Daoy (cell line): Measurements from ENCODE around the gene MAVS. TPM values are rescaled to one million over a fixed set of nuclear protein-coding genes. Genes with fewer than 3 reads are reported as not detected.
"Not testable (repeated sequence)": the region's sequence is repeated elsewhere in the genome, so short reads cannot be mapped to it uniquely, and the experiment has no call there.

Experiments
- DNase-seq: peaks from one replicate; pipeline ENCODE4 v3.0.0-alpha.2; 2015; ENCODE audit warnings: low read depth
- total RNA-seq: library from RNA; depleted of rRNA; stranded (reverse); fragments of >200 nt; shearing (Covaris generic); gene quantifications from 2 replicates; pipeline ENCODE4 v1.2.3, GENCODE V29; 2014

MAVS gene
- total RNA-seq, 1 experiment from 2014 or later, result 11.5 TPM

- DNase-seq, result peak; percentile 33
Measured at GRCh38 chr20:3887876-3888620, 41.4 kb downstream of the MAVS start.

DNA sequence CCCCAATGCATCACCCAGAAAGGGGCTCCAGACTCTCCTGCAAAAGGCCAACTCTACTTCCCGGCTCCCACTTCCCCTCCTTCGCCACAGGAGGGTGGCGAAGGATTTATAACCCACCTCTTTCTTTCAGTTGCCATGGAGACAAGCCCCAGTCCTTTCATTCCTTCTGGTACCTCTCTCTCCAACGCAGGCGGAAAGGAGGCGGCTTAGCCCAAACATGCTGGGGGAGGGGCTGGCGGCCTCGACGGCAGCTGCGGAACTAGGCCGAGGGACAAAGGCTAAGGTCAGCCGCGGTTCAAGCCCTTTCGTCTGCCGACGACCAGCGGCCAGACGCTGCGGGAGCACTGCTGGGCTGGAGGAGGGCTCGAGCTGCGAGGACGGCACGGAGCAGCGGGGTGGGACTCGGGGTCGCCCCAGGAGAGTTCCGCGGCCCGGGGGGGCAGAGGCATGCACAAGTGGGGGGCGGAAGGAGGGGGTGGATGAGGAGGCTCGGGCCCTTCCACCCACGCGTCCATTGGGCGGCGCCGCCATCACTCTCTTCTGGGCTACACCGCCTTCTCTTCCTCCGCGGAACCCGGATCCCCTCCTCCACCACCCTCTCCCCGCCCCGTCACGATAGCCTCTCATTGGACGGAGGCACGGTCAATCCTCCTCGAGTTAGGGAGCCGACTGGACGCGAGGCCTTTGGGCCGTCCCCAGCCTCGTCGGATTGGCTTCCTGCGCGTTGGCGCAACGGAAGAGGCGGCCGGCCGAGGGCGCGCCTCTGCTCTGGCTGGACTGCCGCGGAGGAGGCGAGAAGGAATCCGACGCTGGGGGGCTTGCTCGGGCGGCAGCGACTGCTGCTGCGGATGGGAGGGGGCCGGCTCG, 42.2 kb downstream of the MAVS start, which contains the start of gene PANK2:
Gene PANK2 (plus strand): TSS at position 766 of the 867 bp plus-strand sequence.
- peak; percentile 99 for DNase-seq

- DNase-seq, result peak; percentile 34
Measured at GRCh38 chr20:3889489-3890397, 43.1 kb downstream of the MAVS start.

DNA sequence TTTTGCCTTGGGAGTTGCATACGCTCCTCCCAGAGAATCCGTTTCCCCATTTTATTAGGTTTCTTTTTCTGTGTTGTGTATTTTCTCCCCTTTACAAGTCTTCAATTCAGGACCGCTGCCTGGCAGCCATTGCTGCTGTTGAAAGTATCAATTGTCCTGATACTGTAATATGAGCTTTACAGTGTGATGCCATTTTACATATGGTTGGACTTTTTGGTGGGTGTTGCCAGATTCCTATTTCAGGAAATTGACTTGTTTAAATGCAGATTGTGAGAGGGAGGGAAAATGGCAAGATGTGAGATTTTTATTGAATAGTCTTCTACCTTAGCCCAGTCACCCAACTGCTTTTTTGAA, 43.7 kb downstream of the MAVS start:
- no peak for DNase-seq

DNA sequence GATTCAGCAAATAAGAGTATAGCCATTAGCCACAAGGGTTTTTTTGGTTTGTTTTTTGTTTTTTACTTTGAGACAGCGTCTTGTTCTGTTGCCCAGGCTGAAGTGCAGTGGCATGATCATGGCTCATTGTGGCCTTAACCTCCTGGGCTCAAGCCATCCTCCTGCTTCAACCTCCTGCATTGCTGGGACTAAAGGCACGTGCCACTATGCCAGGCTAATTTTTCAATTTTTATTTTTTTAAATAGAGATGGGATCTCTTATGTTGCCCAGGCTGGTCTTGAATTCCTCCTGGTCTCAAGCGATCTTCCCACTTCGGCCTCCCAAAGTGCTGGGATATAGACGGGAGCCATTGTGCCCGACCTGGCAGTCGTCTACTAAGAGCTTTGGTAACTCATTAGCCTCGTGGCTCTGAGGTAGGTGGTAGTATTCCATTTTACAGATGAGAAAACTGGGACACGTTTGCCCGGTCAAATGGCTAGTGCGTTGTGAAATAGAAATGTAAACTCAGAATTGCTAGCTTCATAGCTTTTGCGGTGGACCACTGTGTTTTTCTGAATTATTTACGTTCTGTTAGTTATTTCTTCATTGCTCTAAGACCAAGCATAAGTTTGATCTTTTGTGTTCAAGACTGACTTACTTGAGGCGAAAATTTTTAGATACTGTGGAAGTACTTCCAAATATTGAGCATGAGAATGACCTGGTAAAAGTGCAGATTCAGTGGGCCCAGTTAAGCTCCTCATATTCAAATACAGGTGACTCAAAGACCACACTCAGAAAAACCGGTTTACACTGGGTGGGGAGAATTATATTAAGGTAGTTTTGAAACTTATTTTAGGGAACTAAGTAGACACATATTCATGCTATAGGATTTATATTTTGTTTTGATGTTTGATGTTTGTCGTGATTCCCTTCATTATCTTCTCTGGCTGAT, 44.6 kb downstream of the MAVS start:
- no peak for DNase-seq

DNA sequence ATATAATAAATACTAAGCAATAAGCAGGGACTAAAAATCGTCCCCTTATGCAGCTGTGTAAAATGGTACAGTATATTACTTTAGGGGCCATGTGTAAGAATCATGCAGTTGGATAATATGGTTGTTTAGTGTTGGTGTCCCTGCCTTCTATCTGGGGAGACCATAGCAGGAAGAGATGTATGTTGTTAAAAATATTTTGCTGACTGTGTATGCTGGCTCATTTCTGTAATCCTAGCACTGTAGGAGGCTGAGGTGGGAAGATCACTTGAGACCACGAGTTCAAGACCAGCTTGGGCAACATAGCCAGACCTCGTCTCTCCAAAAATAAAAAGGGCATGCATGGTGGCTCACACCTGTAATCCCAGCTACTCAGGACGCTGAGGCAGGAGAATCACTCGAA, 48.2 kb downstream of the MAVS start:
- no peak for DNase-seq

DNA sequence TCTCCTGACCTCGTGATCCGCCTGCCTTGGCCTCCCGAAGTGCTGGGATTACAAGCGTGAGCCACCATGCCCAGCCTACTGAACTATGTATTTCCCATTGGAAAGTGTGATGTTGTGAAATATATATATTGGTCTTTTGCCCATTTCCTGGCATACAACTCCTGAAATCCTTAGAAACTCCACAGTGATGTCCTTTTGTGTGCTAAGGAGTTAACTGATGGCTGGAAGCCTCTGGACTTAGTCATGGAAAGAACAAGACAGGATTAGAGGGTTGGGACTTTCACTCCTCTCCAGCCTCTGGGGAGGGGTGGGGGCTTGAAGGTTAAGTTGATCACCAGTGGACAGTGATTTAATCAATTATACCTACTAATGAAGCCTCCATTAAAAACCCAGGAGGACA, 49.7 kb downstream of the MAVS start:
- no peak for DNase-seq

GRCh38 chr20:3896853-3897583, 50.4 kb downstream of the MAVS start:
- DNase-seq, result no peak

DNA sequence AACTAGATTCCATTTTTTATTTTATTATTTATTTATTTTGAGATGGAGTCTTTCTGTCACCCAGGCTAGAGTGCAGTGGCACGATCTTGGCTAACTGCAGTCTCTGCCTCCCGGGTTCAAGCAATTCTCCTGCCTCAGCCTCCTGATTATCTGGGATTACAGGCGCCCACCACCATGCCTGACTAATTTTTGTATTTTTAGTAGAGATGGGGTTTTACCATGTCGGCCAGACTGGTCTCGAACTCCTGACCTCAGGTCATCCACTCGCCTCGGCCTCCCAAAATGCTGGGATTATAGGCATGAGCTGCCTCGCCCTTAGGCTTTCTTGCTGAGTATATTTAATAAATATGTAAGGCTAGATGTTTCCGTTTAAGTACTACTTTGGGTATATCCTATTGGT, 51.5 kb downstream of the MAVS start:
- DNase-seq, result not testable (repeated sequence)

DNA sequence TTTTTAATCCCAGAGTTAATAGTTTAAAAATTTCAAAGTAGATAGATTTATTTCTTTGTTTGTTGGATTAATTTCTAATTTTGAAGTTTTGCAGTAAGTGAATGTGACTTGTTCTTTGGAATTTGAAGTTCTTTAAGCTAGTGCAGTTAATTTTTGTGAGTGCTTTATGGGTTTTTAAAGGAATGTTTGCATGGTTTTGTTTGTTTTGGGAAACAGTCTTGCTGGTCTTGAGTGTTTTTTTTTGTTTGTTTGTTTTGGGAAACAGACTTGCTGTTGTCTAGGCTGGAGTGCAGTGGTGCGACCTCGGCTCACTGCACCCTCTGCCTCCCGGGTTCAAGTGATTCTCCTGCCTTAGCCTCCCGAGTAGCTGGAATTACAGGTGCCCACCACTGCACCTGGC, 52.0 kb downstream of the MAVS start:
- no peak for DNase-seq

GRCh38 chr20:3900187-3900604, 53.6 kb downstream of the MAVS start:
- no peak for DNase-seq

DNA sequence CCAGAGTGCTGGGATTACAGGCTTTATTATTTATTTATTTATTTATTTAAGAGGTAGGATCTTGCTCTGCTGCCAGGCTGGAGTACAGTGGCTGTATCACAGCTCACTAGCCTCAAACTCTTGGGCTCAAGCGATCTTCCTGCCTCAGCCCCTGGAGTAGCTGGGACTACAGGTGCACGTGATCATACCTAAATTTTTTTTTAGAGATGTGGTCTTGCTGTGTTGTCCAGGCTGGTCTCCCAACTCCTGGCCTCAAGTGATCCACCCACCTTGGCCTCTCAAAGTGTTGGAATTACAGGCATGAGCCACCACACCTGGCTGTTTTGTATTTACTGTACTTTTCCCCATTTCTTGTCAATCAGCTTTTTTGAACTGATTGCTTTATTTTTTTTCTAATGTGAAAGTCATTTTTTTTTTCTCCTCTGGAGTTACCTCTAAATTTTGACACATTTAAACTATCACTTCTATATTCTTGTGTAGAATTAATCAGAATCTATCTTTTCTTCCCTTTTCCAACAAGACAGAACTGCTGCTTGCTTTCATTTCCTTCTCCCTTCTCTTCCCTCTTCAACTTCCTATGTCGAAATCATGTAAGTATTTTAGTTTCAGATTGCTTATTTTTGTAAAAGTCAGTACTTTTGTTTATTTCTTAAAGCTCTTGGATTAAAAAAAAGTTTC, 54.5 kb downstream of the MAVS start:
- DNase-seq, result no peak

GRCh38 chr20:3901706-3902440, 55.2 kb downstream of the MAVS start:
- no peak for DNase-seq

- DNase-seq, result no peak
Measured at GRCh38 chr20:3902446-3902845, 55.8 kb downstream of the MAVS start.

- DNase-seq, result no peak
Measured at GRCh38 chr20:3904224-3904623, 57.6 kb downstream of the MAVS start.

DNA sequence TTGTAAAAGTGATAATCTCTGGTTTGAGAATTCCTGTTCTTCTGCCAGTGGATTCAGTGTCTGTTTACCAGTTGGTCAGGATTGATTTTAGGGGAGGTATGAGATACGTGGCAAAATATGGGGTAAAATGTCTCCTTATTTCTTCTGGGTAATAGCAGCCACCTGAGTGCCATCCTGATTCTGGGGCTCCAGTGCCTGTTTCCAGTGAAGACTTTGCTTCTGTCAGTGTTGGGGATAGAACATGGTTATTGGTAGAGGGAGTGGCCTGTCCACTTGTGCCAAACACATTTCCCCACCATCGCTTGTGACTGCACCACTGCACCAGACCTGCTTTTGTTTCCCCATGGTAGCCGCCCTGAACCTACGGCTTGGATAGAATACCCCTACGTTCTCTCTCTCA, 58.2 kb downstream of the MAVS start:
- DNase-seq, result no peak

DNA sequence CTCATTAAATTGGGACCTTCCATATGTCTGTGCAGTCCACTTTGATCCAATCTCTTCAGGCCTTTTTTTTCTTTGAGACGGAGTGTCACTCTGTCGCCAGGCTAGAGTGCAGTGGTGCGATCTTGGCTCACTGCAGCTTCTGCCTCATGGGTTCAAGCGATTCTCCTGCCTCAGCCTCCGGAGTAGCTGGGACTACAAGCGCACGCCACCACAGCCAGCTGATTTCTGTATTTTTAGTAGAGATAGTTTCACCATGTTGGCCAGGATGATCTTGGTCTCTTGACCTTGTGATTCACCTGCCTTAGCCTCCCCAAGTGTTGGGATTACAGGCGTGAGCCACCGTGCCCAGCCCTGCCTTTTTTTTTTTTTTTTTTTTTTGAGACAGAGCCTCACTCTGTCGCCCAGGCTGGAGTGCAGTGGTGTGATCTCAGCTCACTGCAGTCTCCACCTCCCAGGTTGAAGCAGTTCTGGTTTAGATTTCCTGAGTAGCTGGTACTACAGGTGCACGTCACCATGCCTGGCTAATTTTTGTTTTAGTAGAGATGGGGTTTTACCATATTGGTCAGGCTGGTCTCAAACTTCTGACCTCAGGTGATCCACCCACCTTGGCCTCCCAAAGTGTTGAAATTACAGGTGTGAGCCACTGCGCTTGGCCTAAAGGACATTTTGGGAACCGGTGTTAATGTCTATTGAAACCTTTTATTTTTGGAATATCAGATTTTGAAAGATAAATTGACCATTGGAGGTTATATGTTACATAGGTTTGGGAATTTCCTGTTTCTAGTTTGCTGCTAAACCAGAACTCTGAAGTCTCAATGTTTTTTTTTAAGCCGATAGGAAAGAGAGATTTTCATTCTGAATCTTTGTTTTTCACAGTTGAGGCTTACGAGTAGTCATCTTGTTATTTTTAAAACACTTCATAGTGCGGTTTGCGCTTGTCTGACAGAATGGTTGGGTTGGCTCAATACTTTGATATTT, 60.4 kb downstream of the MAVS start:
- DNase-seq, result not testable (repeated sequence)

DNA sequence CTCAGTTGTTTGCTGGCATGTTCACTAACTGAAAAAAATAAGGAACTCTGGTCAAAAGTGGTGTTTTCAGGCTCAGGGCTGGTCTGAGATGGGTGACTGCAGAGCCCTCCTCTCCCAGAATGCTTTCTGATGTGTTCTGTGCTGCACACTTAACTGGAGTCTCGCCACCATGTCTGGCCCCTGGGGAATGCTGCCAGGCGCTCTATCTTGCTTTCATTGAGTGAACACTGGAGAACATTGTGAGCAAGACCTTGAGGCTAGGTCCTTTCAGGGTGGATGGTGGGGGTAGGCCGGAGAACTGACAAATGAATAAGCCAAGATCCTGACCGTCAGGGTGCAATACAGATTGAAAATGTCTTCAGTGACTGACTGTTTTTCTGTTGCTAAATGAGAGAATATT, 62.0 kb downstream of the MAVS start:
- no peak for DNase-seq
